Activated naive CD4-positive, alpha-beta T cell treated with anti-CD3 and anti-CD28 coated beads for 36 hours (primary cell): ENCODE results near the gene CCSER1. TPM values are rescaled to one million over a fixed set of nuclear protein-coding genes. Genes with fewer than 3 reads are reported as not detected.

Experiments
- CTCF ChIA-PET: fragments of 350-600 bp; sonication (Branson Sonifier 250); formaldehyde crosslinking; loops from one replicate; lab custom pipeline; 2021; ENCODE audit warnings: antibody characterized with exemption; lab: Charles Lee
- DNase-seq: peaks from one replicate; pipeline ENCODE4 v3.0.0-alpha.2; 2020
- H3K27ac Mint-ChIP-seq: one replicate; pipeline ENCODE4 v1.8.0; 2021; ENCODE audit warnings: mild to moderate bottlenecking, mixed read lengths
- H3K27me3 Mint-ChIP-seq: one replicate; pipeline ENCODE4 v1.8.0; 2021; ENCODE audit warnings: low read depth, mixed read lengths
- H3K36me3 Mint-ChIP-seq: one replicate; pipeline ENCODE4 v1.8.0; 2021; ENCODE audit warnings: low read depth, mixed read lengths
- H3K4me1 Mint-ChIP-seq: one replicate; pipeline ENCODE4 v1.8.0; 2021; ENCODE audit warnings: low read depth, mixed read lengths
- H3K4me3 Mint-ChIP-seq: one replicate; pipeline ENCODE4 v1.8.0; 2021; ENCODE audit warnings: mild to moderate bottlenecking, moderate library complexity, mixed read lengths
- H3K9me3 Mint-ChIP-seq: one replicate; pipeline ENCODE4 v1.8.0; 2021; ENCODE audit warnings: mixed read lengths
- intact Hi-C: fragments of 100-400 bp; cut with micrococcal nuclease; formaldehyde crosslinking; loops from one replicate; pipeline ENCODE4 v1.15.1; 2023
- total RNA-seq, 2 experiments: library from RNA; stranded (reverse); gene quantifications; one replicate each; pipeline ENCODE4 v1.2.3, GENCODE V29; 2021

Gene CCSER1
- total RNA-seq, 2 experiments from 2014 or later: not detected

DNA sequence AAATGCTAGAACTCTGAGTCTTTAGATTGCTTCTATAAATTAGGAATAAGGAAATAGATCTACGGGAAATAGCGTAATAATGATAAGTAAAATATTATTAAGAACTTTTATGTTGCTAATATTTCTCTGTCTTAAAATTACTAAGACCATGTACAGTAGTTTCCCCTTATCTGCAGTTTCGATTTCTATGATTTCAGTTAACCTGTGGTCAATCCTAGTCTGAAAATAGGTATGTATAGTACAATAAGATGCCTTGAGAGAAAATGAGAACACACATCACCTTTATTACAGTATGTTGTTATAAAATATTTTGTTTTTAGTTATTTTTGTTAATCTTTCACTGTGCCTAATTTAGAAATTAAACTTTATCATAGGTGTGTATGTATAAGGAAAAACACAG lies 92.6 kb downstream of the CCSER1 start:
- Mint-ChIP-seq H3K27me3 (no peaks in the 10 kb centered on the region), H3K4me3 (no peak overlapping the region), H3K9me3 (no peaks in the 10 kb centered on the region), H3K27ac (no peak overlapping the region), H3K36me3 (no peaks in the 10 kb centered on the region), H3K4me1 (no peaks in the 10 kb centered on the region)
- intact Hi-C loops: no loop called here
- DNase-seq: no peak
- CTCF ChIA-PET: no interaction called here

GRCh38 chr4:90220459-90220858 lies 93.3 kb downstream of the CCSER1 start:
- DNase-seq: no peak
- H3K36me3 Mint-ChIP-seq: no peaks in the 10 kb centered on the region
- no peaks in the 10 kb centered on the region for H3K4me1 Mint-ChIP-seq
- H3K27me3 Mint-ChIP-seq: no peaks in the 10 kb centered on the region
- H3K9me3 Mint-ChIP-seq: no peaks in the 10 kb centered on the region
- intact Hi-C loops: no loop called here
- no peak overlapping the region for H3K27ac Mint-ChIP-seq
- no peak overlapping the region for H3K4me3 Mint-ChIP-seq
- CTCF ChIA-PET: no interaction called here

DNA sequence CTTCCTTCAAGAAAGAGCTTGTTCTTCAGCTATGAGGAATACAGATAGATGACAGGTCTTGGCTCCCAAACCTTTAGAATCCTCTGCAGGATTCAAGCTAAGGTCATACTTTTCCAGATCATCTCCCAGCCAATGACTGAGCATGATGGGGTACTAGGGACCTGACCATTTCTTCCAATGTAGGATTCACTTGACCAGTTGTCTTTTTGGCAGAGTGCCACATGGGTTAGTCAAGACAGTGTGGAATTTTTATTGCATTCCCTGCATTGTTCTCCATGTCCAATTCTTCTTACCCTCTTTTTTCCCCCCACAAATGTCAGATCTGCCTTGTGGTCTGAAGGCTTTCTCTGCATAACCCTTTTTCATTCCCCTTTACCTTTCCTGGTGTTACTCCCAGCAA lies 99.5 kb downstream of the CCSER1 start:
- H3K9me3 Mint-ChIP-seq: peaks cover 2% of the 10 kb centered on the region

GRCh38 chr4:90227177-90227576 lies 100.0 kb downstream of the CCSER1 start:
- Mint-ChIP-seq H3K4me3 (no peak overlapping the region), H3K4me1 (no peaks in the 10 kb centered on the region), H3K27ac (no peak overlapping the region), H3K27me3 (no peaks in the 10 kb centered on the region), H3K9me3 (peaks cover 2% of the 10 kb centered on the region), H3K36me3 (no peaks in the 10 kb centered on the region)
- intact Hi-C loops: no loop called here
- DNase-seq: no peak
- CTCF ChIA-PET: no interaction called here

More for the DNA sequence above, 99.5 kb downstream of the CCSER1 start:
- CTCF ChIA-PET: no interaction called here
- H3K4me1 Mint-ChIP-seq: no peaks in the 10 kb centered on the region
- H3K27ac Mint-ChIP-seq: no peak overlapping the region
- DNase-seq: no peak
- no peaks in the 10 kb centered on the region for H3K36me3 Mint-ChIP-seq
- H3K27me3 Mint-ChIP-seq: no peaks in the 10 kb centered on the region
- H3K4me3 Mint-ChIP-seq: no peak overlapping the region
- intact Hi-C loops: no loop called here

GRCh38 chr4:90234916-90235547 lies 107.8 kb downstream of the CCSER1 start:
- H3K4me3 Mint-ChIP-seq: no peak overlapping the region
- CTCF ChIA-PET: no interaction called here
- H3K36me3 Mint-ChIP-seq: no peaks in the 10 kb centered on the region
- H3K27me3 Mint-ChIP-seq: no peaks in the 10 kb centered on the region
- peaks cover 1% of the 10 kb centered on the region for H3K9me3 Mint-ChIP-seq
- no peak for DNase-seq
- no peak overlapping the region for H3K27ac Mint-ChIP-seq
- H3K4me1 Mint-ChIP-seq: no peaks in the 10 kb centered on the region
- intact Hi-C loops: no loop called here

DNA sequence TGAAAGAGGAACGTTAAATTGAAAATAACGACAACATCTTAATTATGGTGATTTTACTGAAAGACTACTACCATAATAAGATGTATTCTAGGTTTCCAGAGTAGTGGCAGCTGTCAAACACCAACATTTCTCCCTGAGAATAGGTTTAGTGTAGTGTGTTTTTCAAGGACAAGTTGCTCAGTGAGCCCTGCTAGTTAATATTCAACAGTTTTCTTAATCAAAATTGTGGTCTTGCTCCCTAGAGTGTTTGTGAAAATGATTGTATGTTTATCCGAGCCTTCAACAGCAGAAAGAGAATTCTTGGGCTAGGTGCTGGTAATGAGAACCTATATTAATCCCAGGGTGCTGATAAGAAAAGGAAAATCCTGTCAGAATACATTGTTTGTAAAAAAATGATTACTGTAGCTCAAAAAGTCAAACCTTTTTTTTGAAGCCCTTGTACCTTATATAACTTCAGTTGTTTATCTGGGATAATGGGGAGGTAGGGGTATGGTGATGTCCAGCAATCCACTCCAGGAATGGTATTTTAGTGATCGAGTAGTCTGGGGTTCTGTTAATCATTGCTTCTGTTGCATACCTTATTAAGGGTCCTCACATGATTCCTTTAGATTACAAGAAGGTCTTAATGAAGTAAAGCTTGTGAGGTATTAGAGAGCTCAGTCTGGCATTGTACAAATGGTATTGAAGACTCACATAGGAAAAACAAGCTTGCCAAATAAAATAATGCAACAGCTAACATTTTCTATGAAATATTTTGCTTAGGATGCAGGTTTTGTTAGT lies 110.7 kb downstream of the CCSER1 start:
- intact Hi-C loops: no loop called here
- DNase-seq: no peak
- no peaks in the 10 kb centered on the region for H3K4me1 Mint-ChIP-seq
- H3K36me3 Mint-ChIP-seq: no peaks in the 10 kb centered on the region
- H3K4me3 Mint-ChIP-seq: no peak overlapping the region
- H3K9me3 Mint-ChIP-seq: peaks cover 1% of the 10 kb centered on the region
- CTCF ChIA-PET: no interaction called here
- H3K27ac Mint-ChIP-seq: no peak overlapping the region
- no peaks in the 10 kb centered on the region for H3K27me3 Mint-ChIP-seq

DNA sequence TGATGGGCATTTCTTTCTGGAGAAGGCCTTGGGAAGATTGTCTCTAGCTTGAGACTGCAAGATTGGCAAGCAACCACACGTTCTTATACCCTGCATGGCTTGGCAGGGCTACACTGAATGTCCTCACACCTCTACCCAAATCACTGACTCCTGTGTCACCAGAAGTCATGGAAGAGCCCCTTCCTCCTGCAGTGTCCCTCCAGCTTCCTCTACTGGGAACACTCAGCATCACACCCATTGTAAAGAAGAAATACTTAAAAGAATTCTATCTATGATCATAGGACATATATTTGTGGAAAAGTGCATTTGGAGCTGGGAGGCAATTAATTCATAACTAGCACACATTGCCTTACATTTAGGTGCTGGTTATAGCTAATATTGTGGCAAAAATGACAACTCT lies 113.1 kb downstream of the CCSER1 start:
- DNase-seq: no peak
- Mint-ChIP-seq H3K4me3 (no peak overlapping the region), H3K36me3 (no peaks in the 10 kb centered on the region), H3K27ac (no peak overlapping the region), H3K4me1 (no peaks in the 10 kb centered on the region), H3K9me3 (no peaks in the 10 kb centered on the region), H3K27me3 (no peaks in the 10 kb centered on the region)
- intact Hi-C loops: no loop called here
- CTCF ChIA-PET: no interaction called here

DNA sequence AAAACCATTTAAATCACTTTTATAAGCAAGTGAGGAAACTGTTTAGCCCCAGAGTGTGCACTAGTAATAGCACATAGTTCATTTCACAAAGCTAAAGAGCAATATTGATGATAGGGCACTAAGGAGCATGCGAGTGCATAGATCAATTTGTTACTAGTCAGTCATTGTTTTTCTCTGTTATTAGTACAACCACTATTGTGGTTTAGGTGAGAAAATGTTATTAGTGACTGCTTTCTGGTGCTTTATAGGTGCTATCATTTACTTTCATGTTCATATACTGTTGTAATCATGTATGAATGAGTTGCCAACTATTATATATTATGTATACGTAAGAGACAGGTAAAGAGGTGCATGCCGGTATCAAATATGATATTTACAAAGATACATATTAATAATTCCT lies 113.8 kb downstream of the CCSER1 start:
- Mint-ChIP-seq H3K36me3 (no peaks in the 10 kb centered on the region), H3K4me3 (no peak overlapping the region), H3K9me3 (no peaks in the 10 kb centered on the region), H3K27me3 (no peaks in the 10 kb centered on the region), H3K27ac (no peak overlapping the region), H3K4me1 (no peaks in the 10 kb centered on the region)
- CTCF ChIA-PET: no interaction called here
- DNase-seq: no peak
- intact Hi-C loops: no loop called here

DNA sequence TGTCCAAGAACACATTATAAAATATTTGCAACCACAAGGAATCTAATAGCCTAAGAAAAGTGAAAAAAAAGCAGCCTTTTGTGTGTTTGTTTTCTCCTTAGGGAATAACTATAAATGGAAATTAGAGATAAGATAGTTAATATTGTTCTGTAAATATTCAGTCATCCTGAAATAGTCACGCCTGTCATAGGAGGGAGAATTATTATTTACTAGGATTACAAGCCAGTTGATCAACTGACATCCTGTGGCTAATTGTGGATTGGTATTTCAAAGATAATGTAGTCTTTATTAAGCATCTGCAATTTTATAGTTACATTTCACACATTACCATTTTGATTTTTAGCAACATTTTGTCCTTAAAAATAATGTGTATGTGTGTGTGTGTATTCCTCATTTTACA lies 118.6 kb downstream of the CCSER1 start:
- Mint-ChIP-seq H3K27ac (no peak overlapping the region), H3K9me3 (no peaks in the 10 kb centered on the region), H3K27me3 (no peaks in the 10 kb centered on the region), H3K4me3 (no peak overlapping the region), H3K36me3 (no peaks in the 10 kb centered on the region), H3K4me1 (no peaks in the 10 kb centered on the region)
- CTCF ChIA-PET: no interaction called here
- no peak for DNase-seq
- intact Hi-C loops: no loop called here

DNA sequence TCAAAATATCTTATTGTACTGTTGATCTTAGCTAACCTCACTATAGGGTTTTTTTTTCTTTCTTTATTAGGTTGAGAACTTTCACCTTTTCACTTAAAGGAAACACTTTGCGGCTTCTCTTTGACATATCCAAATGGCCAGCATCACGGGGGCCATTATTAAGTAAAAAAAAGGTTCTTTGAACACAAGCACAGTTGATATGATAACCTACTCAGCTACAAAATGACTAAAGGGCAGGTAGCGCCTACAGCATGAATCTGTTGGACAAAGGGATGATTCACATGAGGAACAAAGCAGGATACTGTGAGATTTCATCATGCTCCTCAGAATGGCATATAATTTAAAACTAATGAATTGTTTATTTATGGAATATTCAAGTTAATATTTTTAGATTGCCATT lies 119.6 kb downstream of the CCSER1 start:
- Mint-ChIP-seq H3K36me3 (no peaks in the 10 kb centered on the region), H3K4me3 (no peak overlapping the region), H3K27ac (no peak overlapping the region), H3K9me3 (no peaks in the 10 kb centered on the region), H3K4me1 (no peaks in the 10 kb centered on the region), H3K27me3 (no peaks in the 10 kb centered on the region)
- no peak for DNase-seq
- intact Hi-C loops: no loop called here
- CTCF ChIA-PET: no interaction called here

- CTCF ChIA-PET: no interaction called here
- no peaks in the 10 kb centered on the region for H3K27me3 Mint-ChIP-seq
Measured at GRCh38 chr4:90254357-90254756, 127.2 kb downstream of the CCSER1 start.

DNA sequence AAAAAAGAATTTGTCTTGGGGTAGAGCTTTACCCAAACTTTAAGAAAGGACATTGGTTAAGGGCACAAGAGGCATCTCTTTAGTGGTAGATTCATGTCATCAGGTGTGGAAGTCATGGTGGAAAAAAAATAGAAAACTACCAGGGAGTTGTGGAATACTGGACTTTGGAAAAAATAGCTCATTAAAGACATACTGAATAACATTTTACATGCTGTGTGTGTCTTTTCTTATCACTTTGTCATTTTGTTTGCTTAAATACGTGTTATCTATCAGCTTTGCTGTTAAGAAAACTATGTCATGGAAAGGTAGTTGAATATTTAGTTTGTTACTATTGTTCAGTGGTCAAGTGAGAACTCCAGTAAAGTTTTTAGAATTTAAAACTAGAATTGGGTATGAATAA lies 147.0 kb downstream of the CCSER1 start:
- no peaks in the 10 kb centered on the region for H3K36me3 Mint-ChIP-seq
- H3K4me1 Mint-ChIP-seq: no peaks in the 10 kb centered on the region
- no peak for DNase-seq
- H3K27ac Mint-ChIP-seq: no peak overlapping the region
- no peaks in the 10 kb centered on the region for H3K27me3 Mint-ChIP-seq
- peaks cover 8% of the 10 kb centered on the region for H3K9me3 Mint-ChIP-seq
- CTCF ChIA-PET: interaction anchor here (0.6 kb wide), 1 partner anchor 20 kb away, joined by 3 read pairs; no protein-coding TSS in a partner anchor
- no peak overlapping the region for H3K4me3 Mint-ChIP-seq
- intact Hi-C loops: no loop called here

More at GRCh38 chr4:90254357-90254756, 127.2 kb downstream of the CCSER1 start:
- Mint-ChIP-seq H3K4me3 (no peak overlapping the region), H3K4me1 (no peaks in the 10 kb centered on the region), H3K9me3 (no peaks in the 10 kb centered on the region), H3K36me3 (no peaks in the 10 kb centered on the region), H3K27ac (no peak overlapping the region)
- DNase-seq: no peak
- intact Hi-C loops: no loop called here

DNA sequence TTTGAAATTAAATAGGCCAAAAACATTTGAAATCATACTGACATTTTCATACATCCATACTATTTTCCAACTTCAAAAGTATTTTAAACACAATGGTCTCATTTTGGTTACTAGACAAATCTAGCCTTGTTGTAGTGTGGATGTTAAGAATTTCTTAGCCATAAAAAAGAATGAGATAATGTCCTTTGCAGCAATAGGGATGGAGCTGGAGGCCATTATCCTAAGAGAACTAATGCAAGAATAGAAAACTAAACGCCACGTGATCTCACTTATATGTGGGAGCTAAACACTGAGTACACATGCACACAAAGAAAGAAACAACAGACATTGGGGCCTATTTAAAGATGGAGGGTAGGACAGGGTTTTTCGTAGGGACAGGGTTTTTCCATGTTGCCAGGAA lies 153.8 kb downstream of the CCSER1 start:
- DNase-seq: no peak
- no peaks in the 10 kb centered on the region for H3K27me3 Mint-ChIP-seq
- CTCF ChIA-PET: no interaction called here
- H3K36me3 Mint-ChIP-seq: no peaks in the 10 kb centered on the region
- intact Hi-C loops: no loop called here
- H3K4me3 Mint-ChIP-seq: no peak overlapping the region
- H3K9me3 Mint-ChIP-seq: no peaks in the 10 kb centered on the region
- no peaks in the 10 kb centered on the region for H3K4me1 Mint-ChIP-seq
- no peak overlapping the region for H3K27ac Mint-ChIP-seq
